ENCODE measurements around the gene HMGA1.

DNA sequence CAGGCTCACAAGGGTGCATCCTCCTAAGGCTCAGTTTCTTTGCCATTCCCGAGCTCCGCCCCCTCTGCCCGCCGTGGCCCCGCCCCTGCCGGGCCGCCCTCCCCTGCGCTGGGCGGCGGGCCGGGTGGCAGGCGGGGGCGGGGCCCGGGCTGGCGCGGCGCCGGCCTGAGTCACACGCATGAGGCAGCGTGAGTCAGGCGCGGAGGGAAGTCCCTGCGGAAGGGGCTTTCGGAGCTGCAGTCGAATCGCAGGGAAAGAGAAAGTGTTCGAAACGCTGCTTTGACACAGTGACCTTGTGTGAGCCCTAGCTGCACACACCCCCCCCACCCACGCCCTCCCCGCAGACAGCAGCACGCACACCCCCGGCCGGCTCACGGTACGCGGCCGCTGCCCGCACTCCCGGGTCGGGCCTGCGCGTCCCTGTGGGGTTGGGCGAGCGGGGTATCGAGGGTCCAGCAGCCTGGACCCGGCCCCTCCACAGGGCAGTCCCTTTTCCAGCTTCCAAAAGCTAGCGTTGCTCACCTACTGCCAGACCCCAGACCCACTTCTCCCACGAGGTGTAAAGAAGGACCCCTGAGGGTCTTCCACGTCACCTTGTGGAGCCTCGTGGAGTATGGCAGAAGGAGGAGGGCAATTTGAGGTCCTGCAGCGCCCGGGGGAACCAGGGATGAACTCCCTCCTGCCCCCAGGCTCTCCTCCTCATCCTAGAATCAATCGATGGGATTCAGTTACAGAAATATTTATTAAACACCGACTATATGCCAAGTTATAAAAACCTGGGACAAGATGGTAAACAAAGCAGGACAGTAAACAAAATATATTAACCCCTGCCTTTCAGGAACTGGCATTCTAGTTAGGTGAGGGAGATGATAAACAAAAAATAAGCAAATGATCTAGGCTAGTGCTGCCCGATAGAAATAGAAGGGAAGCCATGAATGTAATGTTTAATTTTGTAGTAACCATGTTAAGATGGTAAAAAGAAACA is 12.4 kb upstream of the HMGA1 start:
- no peak for TF ChIP-seq CTCF (IDR thresholded peaks at IDR 0.05)
- TF ChIP-seq POLR2A (IDR thresholded peaks at IDR 0.05), result peak; percentile 68 to 82 (median 81)

Data from body of pancreas (tissue), 4 donors.